H1 (cell line): Measurements from ENCODE around the gene ANKRD36C. TPM values are rescaled to one million over a fixed set of nuclear protein-coding genes. Genes with fewer than 3 reads are reported as not detected.
"Not testable (repeated sequence)": the region's sequence is repeated elsewhere in the genome, so short reads cannot be mapped to it uniquely, and the experiment has no call there.

ENCODE experiments used
- CTCF ChIA-PET: fragments of 300-600 bp; sonication (Branson Sonifier 250); formaldehyde crosslinking; loops from one replicate; lab custom pipeline; 2021; ENCODE audit not compliant: partially characterized antibody; lab: Charles Lee
- POLR2A ChIA-PET: fragments of 300-600 bp; sonication (Branson Sonifier 250); formaldehyde crosslinking; loops from one replicate; lab custom pipeline; 2021; ENCODE audit warnings: inconsistent platforms; ENCODE audit not compliant: partially characterized antibody; lab: Charles Lee
- DNase-seq, 2 experiments: peaks; one replicate each; pipeline versions ENCODE4 v3.0.0 to v3.0.0-alpha.2; 2010 to 2022; ENCODE audit warnings: low spot score in 2 of 2, low read depth in 1 of 2, mixed read lengths in 1 of 2
- FAIRE-seq: peaks from 2 replicates; lab custom pipeline; 2011; peaks lifted over from hg19 to GRCh38; lab: Jason Lieb, UNC
- H2AFZ ChIP-seq: 2 replicates; pipeline ENCODE4 v1.8.1; 2012; ENCODE audit warnings: low read length, inconsistent platforms
- H2AK5ac ChIP-seq: 2 replicates; pipeline ENCODE4 v1.6.1; 2013; ENCODE audit warnings: low read depth, low read length
- H2BK120ac ChIP-seq: replicated peaks from 2 replicates; pipeline ENCODE3; 2013; ENCODE audit warnings: low read depth, low read length, inconsistent platforms
- H2BK12ac ChIP-seq: 2 replicates; pipeline ENCODE4 v1.6.1; 2013; ENCODE audit warnings: low read depth, low read length
- H2BK15ac ChIP-seq: 2 replicates; pipeline ENCODE4 v1.6.1; 2013; ENCODE audit warnings: low read length
- H2BK20ac ChIP-seq: 2 replicates; pipeline ENCODE4 v1.6.1; 2013; ENCODE audit warnings: low read length
- H2BK5ac ChIP-seq: 2 replicates; pipeline ENCODE4 v1.6.1; 2013; ENCODE audit warnings: low read depth, low read length
- H3K14ac ChIP-seq: 2 replicates; pipeline ENCODE4 v1.6.1; 2013; ENCODE audit warnings: inconsistent platforms; ENCODE audit not compliant: insufficient read length
- H3K18ac ChIP-seq: 2 replicates; pipeline ENCODE4 v1.6.1; 2013; ENCODE audit warnings: low read length; ENCODE audit errors: extremely low read depth
- H3K23ac ChIP-seq: 2 replicates; pipeline ENCODE4 v1.6.1; 2013; ENCODE audit warnings: inconsistent platforms; ENCODE audit not compliant: insufficient read length
- H3K23me2 ChIP-seq: 2 replicates; pipeline ENCODE4 v1.6.1; 2013; ENCODE audit warnings: low read depth, low read length
- H3K27ac ChIP-seq: 2 replicates; pipeline ENCODE4 v1.6.1; 2011; ENCODE audit warnings: low read depth, low read length, inconsistent platforms
- H3K27me3 ChIP-seq, 4 experiments: replicated peaks in 1 of 4; 1 replicate in 1 of 4; 2 replicates in 3 of 4; pipeline versions ENCODE4 v1.6.1 to v1.8.1; 2011 to 2013; ENCODE audit warnings: low read length in 3 of 4, mild to moderate bottlenecking in 3 of 4, inconsistent platforms in 2 of 4, mixed read lengths in 2 of 4, moderate library complexity in 1 of 4; ENCODE audit not compliant: control insufficient read depth in 3 of 4, insufficient read depth in 3 of 4; ENCODE audit errors: extremely low read depth in 1 of 4
- H3K36me3 ChIP-seq, 4 experiments: 2 replicates each; pipeline versions ENCODE4 v1.6.1 to v1.8.1; 2011 to 2013; ENCODE audit warnings: mild to moderate bottlenecking in 4 of 4, low read length in 3 of 4, moderate library complexity in 2 of 4, control low read depth in 1 of 4, inconsistent platforms in 1 of 4; ENCODE audit not compliant: insufficient read depth in 4 of 4, control insufficient read depth in 2 of 4
- H3K4ac ChIP-seq: replicated peaks from 2 replicates; pipeline ENCODE3; 2013; ENCODE audit warnings: low read length, low read depth, mixed read lengths, inconsistent platforms; ENCODE audit not compliant: insufficient read length
- H3K4me1 ChIP-seq, 4 experiments: replicated peaks in 1 of 4; 1 replicate in 1 of 4; 2 replicates in 3 of 4; pipeline versions ENCODE4 v1.6.1 to v1.8.1; 2011 to 2013; ENCODE audit warnings: low read length in 3 of 4, inconsistent platforms in 2 of 4, mixed read lengths in 1 of 4; ENCODE audit not compliant: insufficient read depth in 4 of 4, control insufficient read depth in 3 of 4
- H3K4me2 ChIP-seq, 2 experiments: 2 replicates each; pipeline versions ENCODE4 v1.6.1 to v1.8.1; 2011 to 2013; ENCODE audit warnings: low read depth in 2 of 2, low read length in 2 of 2, control low read depth in 1 of 2, inconsistent platforms in 1 of 2, mild to moderate bottlenecking in 1 of 2; ENCODE audit not compliant: insufficient read depth in 1 of 2
- H3K4me3 ChIP-seq, 4 experiments: fragments of 200-600, 300-600 bp in 1 of 4; sonication (generic), shearing (Covaris generic), sonication (Bioruptor Twin) in 1 of 4; 2 replicates each; pipeline versions ENCODE4 v1.5.1 to v1.8.1; 2011 to 2016; ENCODE audit warnings: low read length in 4 of 4, low read depth in 3 of 4, control low read depth in 2 of 4, inconsistent platforms in 2 of 4, mild to moderate bottlenecking in 2 of 4, mixed read lengths in 1 of 4, moderate library complexity in 1 of 4; ENCODE audit not compliant: insufficient read depth in 2 of 4; ENCODE audit errors: extremely low read depth in 1 of 4
- H3K56ac ChIP-seq: replicated peaks from 2 replicates; pipeline ENCODE3; 2013; ENCODE audit warnings: low read depth, mild to moderate bottlenecking, mixed read lengths, low read length, inconsistent platforms; ENCODE audit not compliant: insufficient read length
- H3K79me1 ChIP-seq: 2 replicates; pipeline ENCODE4 v1.6.1; 2013; ENCODE audit warnings: low read depth, low read length, control low read depth
- H3K79me2 ChIP-seq, 2 experiments: 2 replicates each; pipeline versions ENCODE4 v1.6.1 to v1.8.1; 2012 to 2013; ENCODE audit warnings: low read length in 2 of 2, mild to moderate bottlenecking in 2 of 2, inconsistent platforms in 1 of 2; ENCODE audit not compliant: insufficient read depth in 2 of 2, control insufficient read depth in 1 of 2
- H3K9ac ChIP-seq, 4 experiments: replicated peaks in 1 of 4; 1 replicate in 1 of 4; 2 replicates in 3 of 4; pipeline versions ENCODE4 v1.6.1 to v1.8.1; 2011 to 2013; ENCODE audit warnings: low read depth in 3 of 4, low read length in 3 of 4, control low read depth in 2 of 4, mild to moderate bottlenecking in 2 of 4, moderate library complexity in 2 of 4, inconsistent platforms in 1 of 4; ENCODE audit errors: extremely low read depth in 1 of 4
- H3K9me3 ChIP-seq, 2 experiments: 2 replicates each; pipeline versions ENCODE4 v1.6.1 to v1.8.1; 2012 to 2013; ENCODE audit warnings: mild to moderate bottlenecking in 2 of 2, moderate library complexity in 2 of 2, control low read depth in 1 of 2, inconsistent platforms in 1 of 2, low read depth in 1 of 2, low read length in 1 of 2, mixed read lengths in 1 of 2; ENCODE audit not compliant: insufficient read depth in 2 of 2
- H4K20me1 ChIP-seq, 2 experiments: replicated peaks in 1 of 2; 2 replicates each; pipeline versions ENCODE3 to v1.8.1; 2011 to 2013; ENCODE audit warnings: inconsistent platforms in 2 of 2, low read length in 2 of 2, mild to moderate bottlenecking in 1 of 2; ENCODE audit not compliant: insufficient read depth in 2 of 2, control insufficient read depth in 1 of 2
- H4K5ac ChIP-seq: 2 replicates; pipeline ENCODE4 v1.6.1; 2013; ENCODE audit warnings: low read length, low read depth, mixed read lengths, inconsistent platforms; ENCODE audit not compliant: insufficient read length
- H4K8ac ChIP-seq: 2 replicates; pipeline ENCODE4 v1.8.0; 2013; ENCODE audit warnings: mild to moderate bottlenecking, moderate library complexity, low read length, inconsistent platforms; ENCODE audit not compliant: insufficient read depth; ENCODE audit errors: extremely low read depth
- H4K91ac ChIP-seq: replicated peaks from 2 replicates; pipeline ENCODE3; 2013; ENCODE audit warnings: low read length, mixed read lengths, inconsistent platforms; ENCODE audit not compliant: insufficient read length
- KDM4A ChIP-seq: IDR thresholded peaks from one replicate; pipeline ENCODE4 v1.7.1; 2012; ENCODE audit warnings: low read depth, mild to moderate bottlenecking, moderate library complexity, low read length, inconsistent platforms; ENCODE audit not compliant: severe bottlenecking
- WGBS, 2 experiments: shearing (Covaris generic) in 1 of 2; methylation state at CpG; one replicate each; pipeline versions ENCODE4 v1.1.6 to v1.1.7; 2013 to 2015; ENCODE audit warnings: low lambda C conversion rate in 2 of 2, mixed read lengths in 2 of 2, inconsistent platforms in 1 of 2, low coverage in 1 of 2, missing lambda C conversion rate in 1 of 2; ENCODE audit not compliant: insufficient replicate concordance in 2 of 2, insufficient coverage in 1 of 2, insufficient read length in 1 of 2; ENCODE audit errors: extremely low coverage in 1 of 2, missing lambda C conversion rate in 1 of 2; 5-methylcytosine and 5-hydroxymethylcytosine counted together
- polyA plus RNA-seq, 7 experiments: library from polyadenylated mRNA; depleted of rRNA in 3 of 7; stranded (reverse) in 5 of 7; unstranded in 2 of 7; fragments of >200 nt in 5 of 7; fragments of 200-250 nt in 2 of 7; gene quantifications; 1 replicate in 5 of 7; 2 replicates in 1 of 7; 4 replicates in 1 of 7; pipeline versions ENCODE4 v1.2.1 to v1.2.3, GENCODE V29; 2011 to 2013; ENCODE audit warnings: missing spikeins in 2 of 7, mixed read lengths in 2 of 7
- total RNA-seq: library from RNA; stranded (reverse); fragmentation: NEBNext Ultra II Directional; extraction: Animal tissue kit (Norgen Biotek cat#: 25700); gene quantifications from 2 replicates; pipeline ENCODE4 v1.2.1, GENCODE V29; 2021

The ANKRD36C gene
- total and polyA plus RNA-seq, 2 of the 8 experiments (the other 6 are each of a cell fraction or from before 2014, with no cell fraction given): 1.1 to 7.3 TPM

- ChIA-PET CTCF (interaction anchor here (1.1 to 1.9 kb wide), 3 partner anchors 13 to 251 kb away, joined by 3 to 4 read pairs (median 4); no protein-coding TSS in a partner anchor), POLR2A (interaction anchor here (1.2 kb wide), 1 partner anchor 17 kb away, joined by 4 read pairs; no protein-coding TSS in a partner anchor)
- H2BK120ac ChIP-seq, H3K23me2 ChIP-seq, H3K79me1 ChIP-seq, H3K36me3 ChIP-seq, H3K4ac ChIP-seq, FAIRE-seq, H3K9ac ChIP-seq, H3K9me3 ChIP-seq, H3K27ac ChIP-seq, H2BK15ac ChIP-seq, H4K91ac ChIP-seq, H2BK12ac ChIP-seq: not testable (repeated sequence)
- DNase-seq: peak in 1 of 2 experiments; percentile 57
- 5% methylated on average over 9 of the region's 10 CpGs; no CpG with 5 or more reads in 1 of the 2 experiments for WGBS, 2 experiments
- peak; percentile 31 for TF ChIP-seq KDM4A
- TF ChIP-seq, all 59 proteins: peak for 1; not testable (repeated sequence) for 58
- peak overlapping the region; percentile 36 to 58 (median 40); a peak in 7 of 8 replicates for H3K4me3 ChIP-seq
- not testable (repeated sequence) for H4K8ac ChIP-seq, H3K27me3 ChIP-seq, H4K5ac ChIP-seq, H2BK20ac ChIP-seq, H3K18ac ChIP-seq, H3K79me2 ChIP-seq, H3K56ac ChIP-seq, H2AK5ac ChIP-seq, H2AFZ ChIP-seq, H3K23ac ChIP-seq, H3K4me1 ChIP-seq, H2BK5ac ChIP-seq, H4K20me1 ChIP-seq, H3K14ac ChIP-seq
- peak overlapping the region; percentile 82 to 86 for H3K4me2 ChIP-seq
These were observed 18.2 kb upstream of the ANKRD36C start for GRCh38 chr2:96009833-96010232.
